Uterine smooth muscle cell (primary cell): ENCODE data around the gene KIAA0825. TPM values are rescaled to one million over a fixed set of nuclear protein-coding genes. Genes with fewer than 3 reads are reported as not detected.

Experiments used
- total RNA-seq: library from RNA; depleted of rRNA; stranded (reverse); fragments of >200 nt; gene quantifications from 2 replicates; pipeline ENCODE4 v1.2.3, GENCODE V29; 2014

Gene KIAA0825
- total RNA-seq, result 3.6 and 4.5 TPM in 2 replicates

GRCh38 chr5:94618493-94619328, at the start of gene KIAA0825, which contains the start of gene SLF1:
Gene KIAA0825 (minus strand): TSS chr5:94618604. CDS start chr5:94537126, 81,478 bp downstream.
Gene SLF1 (plus strand): TSS chr5:94618669. CDS start chr5:94628811, 10,142 bp downstream.

Other genes starting within 250 kb of the KIAA0825 start
- 6.9 and 13.2 TPM in 2 replicates for gene SLF1, start 65 bp upstream of the KIAA0825 start, total RNA-seq